ENCODE results near the gene ANKRD13D.

ANKRD13D gene

DNA sequence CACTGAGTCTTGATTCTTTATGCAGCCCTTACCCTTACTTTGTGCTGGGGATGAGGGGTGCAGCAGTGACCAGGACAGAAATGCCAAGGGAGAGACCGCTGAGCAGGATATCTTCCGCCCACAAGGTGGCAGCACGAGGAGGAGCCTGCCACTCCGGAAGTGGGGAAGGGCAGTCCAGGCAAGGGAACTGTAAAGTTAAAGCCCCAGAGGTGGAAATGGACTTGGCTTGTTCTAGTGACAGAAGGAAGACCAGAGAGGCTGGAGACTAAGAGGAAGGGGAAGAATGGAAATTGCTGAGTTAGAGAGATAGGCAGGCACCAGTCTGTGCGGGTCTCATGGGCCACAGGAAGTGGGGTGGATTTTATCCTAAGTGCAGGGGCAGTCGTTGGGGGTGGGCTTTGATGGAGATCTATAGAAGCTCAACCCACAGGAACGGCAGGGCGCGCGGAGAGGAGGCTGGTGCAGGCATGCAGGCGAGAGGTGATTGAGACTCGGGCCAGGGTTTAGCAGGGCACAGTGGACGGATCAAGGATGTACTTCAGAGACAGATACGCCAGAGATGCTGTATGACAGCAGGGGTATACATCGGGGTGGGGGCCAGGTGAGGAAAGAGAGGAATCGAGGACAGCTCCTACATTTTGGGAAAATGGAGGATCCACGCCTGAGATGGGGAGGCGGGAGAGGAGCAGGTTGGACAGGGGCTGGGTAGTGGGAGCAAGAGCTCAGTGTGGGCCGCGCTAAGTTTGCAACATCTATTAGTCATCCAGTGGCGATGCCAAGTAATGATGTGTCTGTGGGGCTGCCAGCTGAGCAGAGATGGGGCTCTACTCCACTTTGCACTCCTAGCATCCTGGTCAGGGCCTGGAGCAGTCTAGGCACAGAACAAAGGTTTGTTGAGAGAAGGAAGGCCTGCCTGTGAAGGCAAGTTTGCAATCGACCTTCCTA lies 26.1 kb upstream of the ANKRD13D start:
- DNase-seq, result peak; percentile 54

DNA sequence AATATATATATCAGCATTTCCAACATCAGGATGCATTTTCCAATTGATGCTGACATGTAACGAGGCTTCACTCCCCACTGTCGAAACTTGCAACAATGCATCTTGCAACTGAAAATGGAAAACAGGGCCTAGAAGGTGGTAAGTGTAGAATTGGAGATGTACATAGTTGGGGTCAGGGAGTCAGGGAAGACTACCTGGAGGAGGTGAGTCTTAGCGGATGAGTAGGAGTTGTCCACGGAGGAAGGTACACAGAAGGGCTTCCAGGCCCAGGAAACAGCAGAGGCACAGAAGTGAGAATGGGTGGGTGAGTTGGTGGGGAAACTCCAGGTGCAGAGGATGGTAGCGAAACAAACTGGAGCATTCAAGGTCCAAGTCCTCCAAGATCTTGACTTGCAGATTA lies 24.8 kb upstream of the ANKRD13D start:
- DNase-seq, result no peak

DNA sequence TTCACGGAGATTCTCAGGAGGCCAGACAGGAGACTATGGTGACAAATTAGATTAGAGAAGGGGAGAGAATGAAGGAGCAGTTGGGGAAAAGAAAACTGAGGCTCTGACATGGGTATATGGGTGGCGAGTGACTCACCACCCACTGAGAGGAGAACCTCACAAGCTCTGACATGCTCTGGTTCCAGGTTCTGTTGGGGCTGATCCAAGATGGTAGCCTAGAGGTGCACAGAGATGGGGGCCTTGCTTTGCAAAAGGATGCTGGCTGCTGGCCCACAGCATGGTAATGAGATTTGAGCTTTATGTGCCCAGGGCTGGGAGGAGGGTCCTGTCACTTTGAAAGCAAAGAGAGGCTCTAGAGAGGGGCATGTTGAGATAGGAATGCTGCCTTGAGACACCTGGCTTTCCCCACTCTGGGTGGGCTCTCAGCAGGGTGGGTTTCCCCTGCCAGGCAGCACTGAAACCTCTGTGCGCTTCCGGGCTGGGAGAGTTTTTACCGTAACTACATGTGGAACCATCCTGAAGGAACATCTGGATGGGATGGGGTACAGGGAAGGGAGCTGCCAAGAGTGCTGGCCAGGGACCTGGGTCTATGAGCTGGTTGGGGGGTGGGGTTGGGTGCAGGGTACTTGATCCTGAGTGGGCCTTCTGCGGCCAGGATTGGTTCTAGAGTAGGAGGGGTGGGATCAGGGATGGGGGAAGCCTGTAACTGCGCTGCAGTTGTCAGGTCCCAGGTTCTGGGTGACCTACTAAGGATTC lies 24.0 kb upstream of the ANKRD13D start:
- no peak for DNase-seq

DNA sequence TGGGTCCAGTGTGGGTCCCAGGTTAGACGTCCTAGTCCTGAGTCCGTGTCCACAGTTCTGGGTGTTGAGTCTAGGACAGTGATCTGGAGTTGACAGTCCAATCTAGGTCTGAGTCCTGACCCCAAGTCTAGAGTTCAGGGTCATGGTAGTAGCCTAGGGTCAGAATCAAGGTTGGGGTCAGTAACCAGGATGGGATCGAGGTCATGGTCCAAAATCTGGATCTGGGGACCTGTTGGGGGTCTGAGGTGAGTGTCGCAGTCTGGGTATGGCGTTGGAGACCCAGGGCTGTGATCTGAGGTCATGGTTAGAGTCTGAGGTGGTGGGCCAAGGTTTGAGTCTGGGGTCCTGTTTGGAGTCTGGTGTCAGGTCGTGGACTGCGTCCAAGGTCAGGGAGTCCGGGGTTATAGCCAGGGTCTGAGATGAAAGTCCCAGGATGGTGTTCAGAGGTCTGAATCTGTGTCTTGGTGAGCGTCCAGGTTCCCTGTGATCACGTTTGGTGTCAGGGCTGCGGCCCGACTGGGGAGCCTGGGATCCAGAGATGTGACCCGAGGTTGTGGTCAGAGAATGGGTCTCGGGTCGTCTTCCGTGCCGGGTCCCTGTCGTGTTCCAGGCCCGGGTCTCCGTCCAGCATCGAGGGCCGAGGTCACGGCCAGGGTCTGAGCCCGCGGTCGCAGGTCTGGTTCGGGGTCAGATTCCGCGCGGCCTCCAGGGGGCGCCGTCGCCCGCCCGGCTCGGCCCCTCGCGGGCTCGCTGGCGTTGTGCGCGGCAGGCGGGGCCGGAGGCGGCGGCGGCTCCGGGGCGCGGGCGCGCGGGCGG lies 23.3 kb upstream of the ANKRD13D start:
- DNase-seq, result peak; percentile 30

DNA sequence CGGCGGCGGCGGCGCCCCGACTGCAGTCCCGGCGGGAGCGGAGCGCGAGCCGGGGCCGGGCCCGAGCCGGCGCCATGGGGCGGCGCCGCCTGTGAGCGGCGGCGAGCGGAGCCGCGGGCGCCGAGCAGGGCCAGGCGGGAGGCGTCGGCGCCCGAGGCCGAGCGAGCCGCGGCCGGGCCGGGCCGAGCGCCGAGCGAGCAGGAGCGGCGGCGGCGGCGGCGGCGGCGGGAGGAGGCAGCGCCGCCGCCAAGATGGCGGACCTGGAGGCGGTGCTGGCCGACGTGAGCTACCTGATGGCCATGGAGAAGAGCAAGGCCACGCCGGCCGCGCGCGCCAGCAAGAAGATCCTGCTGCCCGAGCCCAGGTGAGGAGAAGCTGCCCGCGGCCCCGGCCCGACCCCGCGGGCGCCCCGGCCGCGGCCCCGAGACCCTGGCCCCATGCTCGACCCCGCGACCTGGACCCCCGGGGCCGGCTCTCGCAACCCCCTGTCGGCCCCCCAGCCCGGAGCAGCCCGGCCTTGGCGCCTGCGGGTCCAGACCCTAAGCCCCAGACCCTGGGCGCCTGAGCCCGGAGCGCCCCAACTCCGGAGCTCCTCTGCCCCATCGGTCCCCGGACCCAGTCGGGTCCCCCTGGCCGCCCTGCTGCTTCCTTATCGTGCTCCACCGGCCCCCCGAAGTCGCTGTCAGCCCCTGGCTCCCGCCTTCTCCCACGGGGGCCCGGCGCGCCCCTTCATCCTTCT lies 22.5 kb upstream of the ANKRD13D start, which contains the start of gene GRK2:
GRK2 (plus strand) TSS at position 25 of the 739 bp plus-strand sequence; CDS start at position 252, 227 bp downstream.
- no peak for DNase-seq

DNA sequence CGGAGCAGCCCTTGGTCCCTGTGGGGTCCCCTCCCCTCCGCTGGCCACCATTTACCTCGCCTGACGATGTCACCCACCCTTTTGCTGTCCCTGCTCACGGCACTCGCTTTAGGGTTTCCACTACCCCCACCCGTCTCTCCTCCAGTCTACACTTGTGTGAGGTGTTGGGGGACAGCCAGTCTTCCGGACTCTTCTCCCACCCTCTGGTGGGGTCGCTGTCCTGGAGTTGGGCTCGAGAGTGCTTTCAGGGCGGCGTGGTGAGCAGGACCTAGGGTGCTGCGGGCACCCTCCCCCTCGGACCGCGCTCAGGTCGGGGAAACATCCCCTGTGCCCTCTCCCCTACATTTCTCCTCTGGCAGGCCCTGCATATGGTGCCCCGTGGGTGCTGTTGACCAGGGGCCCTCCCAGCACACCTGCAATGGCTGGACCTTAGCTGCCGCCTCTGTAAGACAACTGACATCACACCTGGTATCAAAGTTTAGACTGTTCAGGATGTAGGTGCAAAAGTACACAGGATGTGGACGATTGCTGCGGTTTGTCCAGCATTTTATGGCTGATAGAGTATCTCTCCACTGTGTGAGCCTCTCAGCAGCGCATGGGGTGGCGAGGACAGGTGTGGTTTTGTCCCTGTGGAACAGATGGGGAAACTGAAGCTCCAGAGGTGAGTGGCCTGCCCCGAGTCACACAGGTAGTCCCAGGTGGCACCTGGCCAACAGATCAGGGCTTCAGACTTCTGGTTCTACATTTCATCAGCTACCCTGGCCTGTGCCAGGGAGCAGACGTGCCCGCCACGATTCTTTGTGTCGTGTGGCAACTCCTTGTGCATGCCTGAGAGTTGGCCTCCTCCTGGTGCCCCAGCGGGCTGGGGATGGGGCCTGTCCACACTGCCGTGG lies 21.7 kb upstream of the ANKRD13D start:
- no peak for DNase-seq

DNA sequence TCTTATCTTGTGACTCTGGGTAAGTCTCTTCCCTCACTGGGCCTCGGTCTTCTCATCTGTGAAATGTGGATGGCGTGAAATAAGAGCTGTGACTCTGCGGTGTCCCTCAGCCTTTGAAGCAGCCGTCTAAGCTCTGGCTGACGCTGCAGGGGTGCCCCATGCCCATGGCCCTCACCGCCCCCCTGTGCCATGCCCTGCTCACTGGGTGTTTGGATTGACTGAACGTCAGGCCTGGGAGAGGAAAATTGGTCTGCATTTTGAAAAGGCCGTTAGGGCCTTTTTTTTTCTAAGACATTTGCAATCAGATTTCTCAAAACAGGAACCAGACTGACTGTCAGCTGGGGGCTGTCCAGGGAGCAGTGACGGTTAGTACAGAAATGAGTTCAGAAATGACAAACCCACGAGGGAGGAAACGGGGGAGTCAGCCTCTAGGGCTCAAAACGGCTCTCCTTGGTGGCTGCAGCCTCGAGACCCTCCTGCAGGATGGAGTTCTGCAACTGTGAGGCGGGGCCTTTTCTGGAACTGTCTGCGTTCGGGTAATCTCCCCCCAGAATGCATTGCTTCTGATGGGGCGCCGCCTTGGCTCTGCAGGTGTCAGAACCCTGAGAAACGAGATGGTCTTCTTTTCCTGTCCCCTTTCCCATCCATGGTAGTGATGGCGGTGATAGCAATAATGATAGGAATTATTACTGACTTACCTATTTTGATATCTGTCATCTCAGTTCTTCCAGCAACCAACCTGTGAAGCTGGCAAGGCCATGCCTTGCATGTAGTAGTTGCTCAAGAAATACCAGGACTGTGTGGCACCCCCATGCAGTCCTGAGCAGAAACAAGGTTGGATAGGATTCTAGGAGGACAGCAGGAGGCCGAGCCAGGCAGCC lies 20.8 kb upstream of the ANKRD13D start:
- DNase-seq, result no peak

DNA sequence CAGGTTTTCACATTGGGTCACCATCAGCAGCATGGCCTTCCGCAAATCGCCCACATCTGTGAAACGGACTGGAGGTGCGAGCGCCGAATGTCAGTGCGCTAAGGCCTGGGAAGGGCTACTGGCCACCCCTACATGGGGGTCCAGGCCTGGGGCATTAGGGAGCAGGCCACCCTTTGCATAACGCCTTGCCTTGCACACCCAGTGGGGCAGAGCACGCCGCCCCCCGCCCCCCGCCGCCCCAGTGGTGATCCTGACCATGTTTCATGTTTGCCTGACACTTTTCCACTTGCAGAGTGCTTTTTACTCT lies 20.2 kb upstream of the ANKRD13D start:
- DNase-seq, result no peak

DNA sequence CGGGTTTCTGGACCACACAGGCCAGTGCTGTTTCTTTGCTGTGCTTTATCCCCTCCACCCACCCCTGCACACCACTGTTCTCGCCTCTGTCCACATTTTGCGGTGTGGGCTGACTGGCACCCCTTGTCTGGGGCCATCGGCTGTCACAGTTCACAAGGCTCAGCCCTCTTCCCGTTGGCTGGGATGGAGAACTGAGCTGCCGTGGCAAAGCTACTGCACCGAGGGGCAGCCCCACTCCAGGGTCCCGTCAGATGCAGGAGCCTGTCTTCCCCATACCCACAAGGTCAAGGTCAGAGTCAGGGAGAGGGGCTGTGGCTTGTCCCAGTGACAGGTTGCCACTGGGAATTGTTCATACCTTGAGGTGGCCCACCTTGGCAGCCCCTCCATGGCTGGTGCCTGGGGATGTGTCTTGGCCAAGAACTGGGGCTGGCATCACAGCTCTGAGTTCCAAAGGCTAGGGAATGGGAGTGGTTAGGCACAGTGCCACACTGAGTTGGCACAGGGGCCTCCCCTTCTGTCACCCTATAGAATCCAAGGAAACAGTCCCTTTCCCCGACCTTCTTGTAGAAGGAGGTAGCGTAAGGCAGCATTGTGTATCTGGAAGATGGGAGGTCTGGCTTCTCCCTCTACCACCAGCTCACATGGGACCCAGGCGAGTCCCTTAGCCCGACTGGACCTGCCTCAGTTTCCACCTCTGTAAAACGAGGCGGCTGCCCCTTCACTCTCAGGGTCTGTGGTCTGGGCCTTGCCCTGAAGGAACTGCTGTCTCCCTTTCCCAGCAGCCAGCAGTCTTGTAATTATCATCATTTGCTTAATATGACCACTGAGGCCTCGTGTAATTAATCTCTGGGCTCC lies 19.5 kb upstream of the ANKRD13D start:
- no peak for DNase-seq

DNA sequence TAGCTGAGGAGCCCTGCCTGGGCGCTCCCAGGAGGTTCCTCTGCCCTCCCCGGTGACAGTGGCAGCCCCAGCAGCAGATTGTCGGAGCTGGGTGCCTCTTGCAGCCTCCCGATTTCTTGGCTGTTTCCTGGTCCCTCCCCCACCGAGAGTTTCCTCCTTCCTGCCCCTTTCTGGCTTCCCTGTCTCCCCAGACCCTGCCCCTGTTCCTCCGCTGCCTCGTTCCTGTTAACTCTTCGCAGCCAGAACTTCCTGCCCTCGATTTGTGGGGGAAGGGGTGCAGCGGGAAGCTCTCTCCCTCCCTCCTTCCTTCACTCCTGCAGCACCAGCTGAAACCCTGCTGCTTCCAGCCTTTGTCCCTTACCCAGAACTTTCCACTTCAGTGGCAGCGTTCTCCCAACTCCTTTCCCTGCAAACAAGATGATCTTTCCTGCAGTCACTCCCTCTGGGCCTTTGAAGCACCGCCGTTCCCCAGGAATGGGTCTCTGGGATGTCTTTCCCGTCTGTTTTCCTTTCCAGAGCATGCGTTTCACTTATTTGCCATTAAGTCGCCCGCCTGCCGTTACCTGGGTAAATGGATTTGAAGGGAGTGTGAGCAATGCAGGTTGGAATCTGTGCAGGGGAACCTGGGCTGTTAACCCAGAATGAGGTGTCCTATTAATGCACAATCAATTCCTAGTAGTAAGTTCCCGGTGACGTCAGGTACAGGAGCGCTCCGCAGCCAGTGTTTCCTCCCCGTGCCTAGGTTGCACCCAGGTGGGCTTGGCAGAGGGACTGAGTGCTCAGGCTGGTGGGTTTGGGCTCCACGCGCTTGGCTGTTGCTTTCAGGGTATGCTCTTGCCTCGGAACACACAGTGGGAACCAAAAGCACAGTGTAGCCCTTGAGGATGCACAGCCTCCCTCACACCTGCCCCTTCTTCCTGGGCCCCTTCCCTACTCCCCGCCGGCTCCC lies 18.6 kb upstream of the ANKRD13D start:
- no peak for DNase-seq

DNA sequence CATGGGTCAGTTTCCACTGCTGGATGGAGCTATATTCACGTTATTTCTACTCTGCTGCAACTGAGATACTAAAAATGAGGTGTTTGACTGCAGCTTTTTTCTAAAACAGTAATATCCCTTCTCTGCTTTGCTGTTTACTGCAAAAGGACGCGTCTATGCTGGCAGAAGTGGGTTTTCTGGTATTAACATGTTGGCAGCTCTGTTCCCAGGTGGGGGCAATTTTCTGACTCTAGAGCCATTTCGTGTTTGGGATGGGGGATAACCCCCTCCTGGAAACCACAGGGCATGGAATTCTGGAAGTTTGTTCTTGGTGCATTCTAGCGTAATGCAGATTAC lies 17.9 kb upstream of the ANKRD13D start:
- no peak for DNase-seq

DNA sequence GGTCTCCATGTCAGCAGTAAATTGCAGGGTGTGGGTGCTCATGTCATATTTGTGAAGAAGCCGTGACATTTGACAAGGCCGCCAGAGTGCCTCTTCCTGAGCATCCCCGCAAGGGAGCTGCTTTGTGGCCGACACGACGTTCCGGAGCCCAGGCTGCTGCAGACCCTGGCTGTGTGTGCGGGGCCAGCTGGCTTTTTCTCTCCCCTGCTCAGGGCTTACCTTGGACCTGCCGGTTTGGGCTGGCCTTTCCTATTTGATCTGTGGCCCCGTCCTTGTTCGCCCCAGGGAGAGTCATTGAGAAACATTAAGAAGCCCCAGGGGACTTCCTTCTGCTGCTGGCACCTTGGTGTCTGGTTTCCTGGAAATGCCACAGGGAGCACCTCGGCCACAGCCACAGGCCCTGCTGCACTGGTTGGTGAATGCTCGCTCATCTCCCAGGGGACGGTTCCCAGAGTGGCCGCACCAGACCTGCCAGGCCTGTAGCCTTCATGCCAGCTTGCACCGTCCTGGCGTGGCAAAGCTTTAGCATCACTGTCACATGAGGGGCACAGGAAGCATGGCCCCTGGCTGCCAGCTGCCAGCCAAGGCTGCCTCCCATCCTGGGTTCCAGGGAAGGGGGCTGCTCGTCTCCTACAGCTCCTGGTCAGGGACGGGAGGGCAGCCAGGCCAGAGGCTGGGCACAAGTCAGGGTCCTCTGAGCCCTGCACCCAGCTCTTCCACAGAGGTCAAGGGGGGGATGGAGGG lies 17.4 kb upstream of the ANKRD13D start:
- DNase-seq, result no peak

DNA sequence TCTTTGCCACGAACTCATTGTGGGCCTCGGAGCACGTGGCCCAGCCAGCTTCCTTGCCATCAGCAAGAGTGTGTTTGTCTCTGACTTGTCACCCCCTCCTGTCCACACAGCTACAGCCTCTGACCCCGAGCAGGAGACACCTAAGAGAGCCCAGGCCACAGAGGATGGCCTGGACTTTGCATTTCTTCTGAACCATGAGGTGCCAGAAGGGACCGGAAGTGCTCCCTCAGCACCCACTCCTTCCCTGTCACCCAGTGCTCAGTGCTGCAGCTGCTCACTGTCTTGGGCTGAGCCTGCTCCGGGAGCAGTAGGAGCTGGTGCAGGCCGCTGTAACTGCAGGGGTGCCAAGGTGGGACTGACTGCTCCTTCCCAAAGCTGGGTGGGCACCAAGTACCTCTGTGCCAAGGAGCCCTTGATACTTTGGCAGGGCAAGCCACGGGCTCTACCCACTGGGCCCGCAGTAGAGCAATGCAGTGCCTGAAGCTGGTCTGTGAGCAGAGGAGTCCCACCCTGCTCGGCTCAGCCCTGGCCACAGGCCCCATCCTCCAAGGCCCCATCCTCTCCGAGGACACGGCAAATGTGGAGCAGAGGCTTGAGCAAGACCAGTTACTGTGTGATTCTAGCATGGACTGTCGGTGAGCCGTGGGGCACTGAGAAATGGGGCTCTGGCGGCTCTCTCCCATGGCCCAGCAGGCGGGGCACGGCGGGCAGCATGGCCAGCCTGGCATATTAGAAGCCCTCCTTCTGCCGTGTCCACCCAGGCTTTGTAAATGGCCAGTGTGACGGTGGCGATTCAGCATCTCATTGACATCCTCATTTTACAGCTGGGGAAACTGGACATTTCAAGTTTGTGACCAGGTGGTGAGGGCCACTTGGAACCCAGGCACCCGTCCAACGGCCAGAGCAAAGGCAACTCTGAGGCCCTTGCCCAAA lies 16.5 kb upstream of the ANKRD13D start:
- DNase-seq, result no peak

DNA sequence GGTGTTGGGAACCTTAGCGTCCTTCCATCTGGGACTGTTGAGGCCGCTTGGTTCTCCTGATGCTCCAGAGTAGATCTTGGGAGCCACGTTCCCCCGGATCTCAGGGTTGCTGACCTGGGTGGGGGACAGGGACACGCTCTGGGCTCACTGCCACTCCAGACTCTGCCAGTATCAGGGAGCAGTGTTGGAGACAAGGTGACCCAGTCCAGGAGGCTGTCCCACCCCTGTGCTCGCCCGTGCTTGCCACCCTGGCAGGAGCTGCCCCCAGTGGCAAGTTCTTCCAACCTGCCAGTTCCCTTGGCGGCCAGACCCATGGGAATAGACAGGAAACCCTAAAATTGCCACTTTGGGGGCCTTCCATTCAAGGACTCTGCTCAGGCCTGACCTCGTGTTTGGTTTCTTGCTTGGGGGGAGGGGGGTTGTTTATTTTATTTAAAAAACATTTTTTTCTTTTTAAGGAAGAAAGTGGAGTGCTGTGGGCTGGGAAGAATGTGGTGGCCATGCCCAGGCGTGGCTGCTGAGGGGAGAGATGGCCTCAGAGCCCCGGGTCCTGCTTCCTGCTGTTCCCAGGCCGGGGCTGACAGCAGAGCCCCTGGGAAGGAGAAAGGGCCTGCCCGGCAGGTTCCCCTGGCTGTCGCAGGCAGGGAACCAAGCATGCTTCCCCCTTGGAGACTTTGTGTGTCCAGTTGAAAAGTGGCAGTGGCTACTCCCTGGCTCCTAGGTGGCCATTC lies 15.7 kb upstream of the ANKRD13D start:
- no peak for DNase-seq

DNA sequence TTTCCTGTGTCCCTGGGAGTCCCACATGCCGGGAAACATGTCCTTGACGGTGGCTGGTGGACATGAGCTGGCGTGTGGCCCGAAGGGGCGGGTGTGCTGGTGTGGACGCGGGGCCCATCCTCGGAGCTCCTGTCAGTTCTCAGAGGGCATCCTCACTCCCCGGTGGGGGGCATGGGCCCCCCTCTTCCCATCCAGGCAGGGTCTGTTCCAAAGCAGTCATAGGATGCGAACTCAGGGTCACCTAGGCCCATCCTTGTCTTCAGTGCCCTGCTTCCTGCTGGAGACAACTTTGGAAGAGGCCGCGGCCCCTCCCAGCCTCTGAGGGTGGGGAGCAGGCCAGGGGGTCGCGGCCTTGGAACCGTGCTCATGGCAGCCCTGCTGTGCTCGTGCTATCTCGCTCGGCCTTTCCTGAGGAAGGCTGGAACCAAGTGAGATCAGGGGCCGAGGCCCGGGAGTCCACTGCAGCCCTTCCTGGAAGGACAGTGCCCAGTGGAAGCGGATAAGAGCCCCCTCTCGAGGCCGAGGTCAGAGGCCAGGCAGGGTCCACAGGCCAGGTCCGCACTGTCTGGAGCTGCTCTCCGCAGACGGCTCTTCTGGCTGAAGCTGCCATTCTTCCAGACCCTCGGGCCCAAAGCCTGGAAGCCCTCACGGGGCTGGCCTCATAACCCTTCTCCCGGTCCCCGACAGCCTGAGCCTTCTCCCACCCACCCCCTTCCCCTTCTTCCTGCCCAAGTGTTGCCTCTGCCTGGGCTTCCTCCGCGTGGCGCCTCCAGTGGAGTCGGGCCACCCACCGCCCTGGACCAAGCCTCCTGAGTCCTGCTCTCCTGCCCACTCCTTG lies 14.1 kb upstream of the ANKRD13D start:
- DNase-seq, result no peak

All from GOT3 (cell line).